B cell (primary cell): ENCODE measurements around the gene SHMT1. TPM values are rescaled to one million over a fixed set of nuclear protein-coding genes. Genes with fewer than 3 reads are reported as not detected.
"Not testable (repeated sequence)": the region's sequence is repeated elsewhere in the genome, so short reads cannot be mapped to it uniquely, and the experiment has no call there.

Source experiments
- ATAC-seq: fragments of 200-7000 bp; cut with Tn5 transposase; one replicate; pipeline ENCODE4 v1.10.0; 2021; ENCODE audit warnings: low read depth, mild to moderate bottlenecking, moderate number of reproducible peaks, moderate library complexity
- CTCF ChIA-PET: fragments of 350-600 bp; sonication (Branson Sonifier 250); formaldehyde crosslinking; loops from one replicate; lab custom pipeline; 2021; ENCODE audit warnings: antibody characterized with exemption, inconsistent platforms; lab: Charles Lee
- POLR2A ChIA-PET: fragments of 350-600 bp; sonication (Branson Sonifier 250); formaldehyde crosslinking; loops from one replicate; lab custom pipeline; 2021; ENCODE audit warnings: antibody characterized with exemption; lab: Charles Lee
- DNase-seq: peaks from one replicate; pipeline ENCODE4 v3.0.0; 2013
- H2AFZ ChIP-seq: 2 replicates; pipeline ENCODE4 v1.6.1; 2012; ENCODE audit warnings: mild to moderate bottlenecking, low read depth, low read length; ENCODE audit not compliant: insufficient read depth, poor library complexity, severe bottlenecking
- H3K27ac ChIP-seq, 2 donors: 1 replicate in 1 of 2; 2 replicates in 1 of 2; pipeline ENCODE4 v1.5.1; 2012 to 2013; ENCODE audit warnings: low read length in 2 of 2, mild to moderate bottlenecking in 2 of 2, moderate library complexity in 1 of 2
- H3K27me3 ChIP-seq, 4 experiments: fragments of 200-600 bp in 1 of 4; sonication (generic) in 1 of 4; replicated peaks in 1 of 4; 1 replicate in 2 of 4; 2 replicates in 2 of 4; pipeline versions ENCODE4 v1.6.1 to v1.7.0; 2013 to 2016; ENCODE audit warnings: low read length in 3 of 4, mild to moderate bottlenecking in 2 of 4, mixed read lengths in 1 of 4, moderate library complexity in 1 of 4; ENCODE audit not compliant: insufficient read depth in 4 of 4, control insufficient read depth in 3 of 4; ENCODE audit errors: control extremely low read depth in 1 of 4
- H3K36me3 ChIP-seq, 2 experiments: replicated peaks in 1 of 2; 1 replicate in 1 of 2; 2 replicates in 1 of 2; pipeline versions ENCODE4 v1.6.1 to v1.7.1; 2013; ENCODE audit warnings: low read length in 1 of 2; ENCODE audit not compliant: insufficient read depth in 2 of 2, control insufficient read depth in 1 of 2; ENCODE audit errors: control extremely low read depth in 1 of 2, extremely low read depth in 1 of 2
- H3K4me1 ChIP-seq, 2 donors: fragments of 200-600 bp in 1 of 2; sonication (generic) in 1 of 2; 1 replicate in 1 of 2; 2 replicates in 1 of 2; pipeline versions ENCODE4 v1.5.1 to v1.6.1; 2013 to 2017; ENCODE audit warnings: low read length in 2 of 2; ENCODE audit not compliant: control insufficient read depth in 2 of 2, insufficient read depth in 2 of 2
- H3K4me2 ChIP-seq: replicated peaks from 2 replicates; pipeline ENCODE3; 2012; ENCODE audit warnings: mild to moderate bottlenecking, low read depth, low read length; ENCODE audit not compliant: poor library complexity, severe bottlenecking
- H3K4me3 ChIP-seq, 5 experiments: fragments of 200-600 bp in 1 of 5; sonication (generic) in 1 of 5; 1 replicate in 3 of 5; 2 replicates in 2 of 5; pipeline versions ENCODE4 v1.5.1 to v1.7.0; 2011 to 2016; ENCODE audit warnings: low read length in 4 of 5, mild to moderate bottlenecking in 4 of 5, low read depth in 2 of 5, control low read depth in 1 of 5, moderate library complexity in 1 of 5; ENCODE audit not compliant: insufficient read depth in 1 of 5; ENCODE audit errors: control extremely low read depth in 1 of 5, extremely low read depth in 1 of 5
- H3K79me2 ChIP-seq: fragments of 200-600 bp; sonication (generic); one replicate; pipeline ENCODE4 v1.6.0; 2016; ENCODE audit warnings: low read length; ENCODE audit not compliant: control insufficient read depth, insufficient read depth
- H3K9ac ChIP-seq: fragments of 200-600 bp; sonication (generic); 2 replicates; pipeline ENCODE4 v1.6.1; 2017; ENCODE audit warnings: mild to moderate bottlenecking, low read length, moderate library complexity
- H3K9me3 ChIP-seq, 3 donors: one replicate each; pipeline versions ENCODE4 v1.6.1 to v1.7.1; 2013; ENCODE audit warnings: low read length in 2 of 3; ENCODE audit not compliant: control insufficient read depth in 2 of 3, insufficient read depth in 1 of 3; ENCODE audit errors: control extremely low read depth in 1 of 3
- H4K20me1 ChIP-seq: 2 replicates; pipeline ENCODE4 v1.6.0; 2012; ENCODE audit warnings: mild to moderate bottlenecking, low read length; ENCODE audit not compliant: insufficient read depth, control insufficient read depth, poor library complexity, severe bottlenecking
- H3K27ac Mint-ChIP-seq: one replicate; pipeline ENCODE4 v1.8.0; 2021; ENCODE audit warnings: mixed read lengths
- H3K27me3 Mint-ChIP-seq: one replicate; pipeline ENCODE4 v1.8.0; 2021; ENCODE audit warnings: mixed read lengths
- H3K4me1 Mint-ChIP-seq: one replicate; pipeline ENCODE4 v1.8.0; 2021; ENCODE audit warnings: mixed read lengths
- H3K4me3 Mint-ChIP-seq: one replicate; pipeline ENCODE4 v1.8.0; 2021; ENCODE audit warnings: mixed read lengths
- H3K9me3 Mint-ChIP-seq: one replicate; pipeline ENCODE4 v1.8.0; 2022; ENCODE audit warnings: mixed read lengths; ENCODE audit not compliant: insufficient read depth
- EZH2 ChIP-seq: IDR thresholded peaks from 2 replicates; pipeline ENCODE4 v1.6.1; 2012; ENCODE audit warnings: borderline replicate concordance, low read depth, mild to moderate bottlenecking, moderate library complexity, low read length; ENCODE audit not compliant: insufficient read depth, poor library complexity, severe bottlenecking
- WGBS: methylation state at CpG from one replicate; pipeline ENCODE4 v1.1.5; 2013; ENCODE audit warnings: missing lambda C conversion rate; ENCODE audit not compliant: insufficient coverage; 5-methylcytosine and 5-hydroxymethylcytosine counted together
- intact Hi-C: fragments of 100-400 bp; cut with micrococcal nuclease; formaldehyde crosslinking; loops from one replicate; pipeline ENCODE4 v1.10.0; 2022
- polyA plus RNA-seq: library from polyadenylated mRNA; depleted of rRNA; stranded (reverse); fragments of >200 nt; gene quantifications from 2 replicates; pipeline ENCODE4 v1.2.3, GENCODE V29; 2012
- total RNA-seq, 2 donors: library from RNA; stranded (reverse); fragments of 120-200 nt in 1 of 2; gene quantifications; 1 replicate in 1 of 2; 2 replicates in 1 of 2; pipeline versions ENCODE4 v1.2.3 to v1.2.4, GENCODE V29; 2013 to 2022
- TF ChIP-seq, protein P1 (sequence below): fragments of 200-600 bp; IDR thresholded peaks from one replicate; pipeline ENCODE4 v1.8.0; 2022; ENCODE audit warnings: antibody characterized with exemption, mild to moderate bottlenecking

Gene SHMT1
- total and polyA plus RNA-seq, 2 donors (not counting 1 experiment from before 2014, with no cell fraction given), result 6.9 to 23.5 TPM

DNA sequence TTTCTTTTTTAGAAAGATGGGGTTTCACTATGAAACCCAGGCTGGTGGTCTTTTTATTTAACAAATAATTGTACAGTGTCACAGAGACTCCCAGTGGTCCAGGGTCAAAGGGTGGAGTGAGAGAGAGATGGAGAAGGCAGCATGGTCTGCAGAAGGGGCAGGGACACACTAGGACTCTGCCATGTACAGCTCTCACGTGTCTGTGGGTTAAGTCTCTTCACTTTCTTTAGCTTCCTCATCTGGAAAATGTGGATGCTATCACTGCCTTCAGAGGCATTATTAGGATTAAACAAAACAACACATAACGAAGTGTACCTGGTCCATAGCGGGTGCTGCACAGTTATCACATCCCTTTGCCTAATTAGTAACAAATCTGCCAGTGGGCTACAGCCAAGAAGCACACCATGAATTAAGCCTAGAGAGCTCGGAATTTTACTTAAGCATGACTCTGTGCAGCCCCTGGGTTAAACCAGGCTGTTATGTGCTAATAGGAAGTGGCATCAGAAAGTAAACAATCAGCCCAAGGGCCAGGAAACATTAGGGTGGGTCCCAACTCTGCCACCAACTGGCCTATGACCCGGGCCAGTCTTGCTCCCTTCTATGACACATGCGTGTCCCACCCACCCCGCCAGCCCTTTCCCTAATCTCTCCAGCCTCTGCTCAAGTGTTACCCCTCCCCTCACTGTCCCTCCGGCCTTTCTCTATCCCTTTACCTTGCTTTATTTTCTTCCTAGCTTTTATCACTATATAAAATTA, 62.4 kb downstream of the SHMT1 start:
- no peak overlapping the region for H3K4me2 ChIP-seq
- WGBS, result 95% methylated on average over 8 of the region's 8 CpGs
- no peaks in the 10 kb centered on the region for H3K79me2 ChIP-seq
- H3K9ac ChIP-seq, result no peak overlapping the region
- no peak overlapping the region for H3K27ac ChIP-seq
- H3K4me3 Mint-ChIP-seq, result no peak overlapping the region
- H3K4me1 Mint-ChIP-seq, result peaks cover 18% of the 10 kb centered on the region
- ChIA-PET POLR2A (no interaction called here), CTCF (interaction anchor here (0.8 to 1.0 kb wide), 2 partner anchors 8 to 53 kb away, joined by 3 to 4 read pairs; no protein-coding TSS in a partner anchor)
- TF ChIP-seq, protein P1, sequence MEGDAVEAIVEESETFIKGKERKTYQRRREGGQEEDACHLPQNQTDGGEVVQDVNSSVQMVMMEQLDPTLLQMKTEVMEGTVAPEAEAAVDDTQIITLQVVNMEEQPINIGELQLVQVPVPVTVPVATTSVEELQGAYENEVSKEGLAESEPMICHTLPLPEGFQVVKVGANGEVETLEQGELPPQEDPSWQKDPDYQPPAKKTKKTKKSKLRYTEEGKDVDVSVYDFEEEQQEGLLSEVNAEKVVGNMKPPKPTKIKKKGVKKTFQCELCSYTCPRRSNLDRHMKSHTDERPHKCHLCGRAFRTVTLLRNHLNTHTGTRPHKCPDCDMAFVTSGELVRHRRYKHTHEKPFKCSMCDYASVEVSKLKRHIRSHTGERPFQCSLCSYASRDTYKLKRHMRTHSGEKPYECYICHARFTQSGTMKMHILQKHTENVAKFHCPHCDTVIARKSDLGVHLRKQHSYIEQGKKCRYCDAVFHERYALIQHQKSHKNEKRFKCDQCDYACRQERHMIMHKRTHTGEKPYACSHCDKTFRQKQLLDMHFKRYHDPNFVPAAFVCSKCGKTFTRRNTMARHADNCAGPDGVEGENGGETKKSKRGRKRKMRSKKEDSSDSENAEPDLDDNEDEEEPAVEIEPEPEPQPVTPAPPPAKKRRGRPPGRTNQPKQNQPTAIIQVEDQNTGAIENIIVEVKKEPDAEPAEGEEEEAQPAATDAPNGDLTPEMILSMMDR, result no peak
- TF ChIP-seq EZH2, result no peak
- H2AFZ ChIP-seq, result no peak overlapping the region
- H3K4me1 ChIP-seq, result peaks cover 8 to 17% of the 10 kb centered on the region in 2 donors
- DNase-seq, result no peak
- H3K27me3 Mint-ChIP-seq, result no peaks in the 10 kb centered on the region
- H3K36me3 ChIP-seq, result peaks cover 12 to 48% of the 10 kb centered on the region in 2 experiments
- no peak for ATAC-seq
- H4K20me1 ChIP-seq, result no peaks in the 10 kb centered on the region
- peak overlapping the region; percentile 37 for H3K27ac Mint-ChIP-seq
- H3K27me3 ChIP-seq, result no peaks in the 10 kb centered on the region
- H3K4me3 ChIP-seq, result no peak overlapping the region
- no peaks in the 10 kb centered on the region for H3K9me3 ChIP-seq
- intact Hi-C loops, result no loop called here
- H3K9me3 Mint-ChIP-seq, result no peaks in the 10 kb centered on the region

DNA sequence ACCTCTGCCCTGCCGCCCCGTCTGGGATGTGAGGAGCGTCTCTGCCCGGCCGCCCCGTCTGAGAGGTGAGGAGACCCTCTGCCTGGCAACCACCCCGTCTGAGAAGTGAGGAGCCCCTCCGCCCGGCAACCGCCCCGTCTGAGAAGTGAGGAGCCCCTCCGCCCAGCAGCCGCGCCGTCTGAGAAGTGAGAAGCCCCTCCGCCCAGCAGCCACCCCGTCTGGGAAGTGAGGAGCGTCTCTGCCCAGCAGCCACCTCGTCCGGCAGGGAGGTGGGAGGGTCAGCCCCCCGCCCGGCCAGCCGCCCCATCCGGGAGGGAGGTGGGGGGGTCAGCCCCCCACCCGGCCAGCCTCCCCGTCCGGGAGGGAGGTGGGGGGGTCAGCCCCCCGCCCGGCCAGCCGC, 65.3 kb downstream of the SHMT1 start:
- H3K27me3 Mint-ChIP-seq, H3K27ac Mint-ChIP-seq, H3K27me3 ChIP-seq, CTCF ChIA-PET, H3K4me2 ChIP-seq, H3K27ac ChIP-seq, H3K4me3 ChIP-seq, DNase-seq, H3K4me3 Mint-ChIP-seq, H4K20me1 ChIP-seq, POLR2A ChIA-PET, ATAC-seq, H3K9me3 Mint-ChIP-seq, H3K9me3 ChIP-seq, H2AFZ ChIP-seq, intact Hi-C loops, H3K9ac ChIP-seq, H3K79me2 ChIP-seq: not testable (repeated sequence)
- H3K4me1 ChIP-seq, result peaks cover 8 to 17% of the 10 kb centered on the region in 2 donors
- 97% methylated on average over 5 of the region's 30 CpGs for WGBS
- peaks cover 19% of the 10 kb centered on the region for H3K4me1 Mint-ChIP-seq
- H3K36me3 ChIP-seq, result peaks cover 12 to 35% of the 10 kb centered on the region in 2 experiments
